ENCODE results near the gene ADAT3.

GRCh38 chr19:1941146-1942077 is 36.2 kb downstream of the ADAT3 start, which contains the start of gene CSNK1G2:
- TF ChIP-seq POLR2A (IDR thresholded peaks at IDR 0.05) = no peak
- peak in 3 of 7 experiments; percentile 31 to 69 (median 64) for TF ChIP-seq CTCF (IDR thresholded peaks at IDR 0.05)
